GDM1 (cell line): Measurements from ENCODE around the gene SNRPN.
A peak's percentile ranks its signal among the peaks of the same experiment; 100 is the strongest.
"Not testable (repeated sequence)": the region's sequence is repeated elsewhere in the genome, so short reads cannot be mapped to it uniquely, and the experiment has no call there.

Experiments used
- DNase-seq: peaks from one replicate; lab custom pipeline; 2025; lab: John Stamatoyannopoulos, UW

Gene SNRPN

DNA sequence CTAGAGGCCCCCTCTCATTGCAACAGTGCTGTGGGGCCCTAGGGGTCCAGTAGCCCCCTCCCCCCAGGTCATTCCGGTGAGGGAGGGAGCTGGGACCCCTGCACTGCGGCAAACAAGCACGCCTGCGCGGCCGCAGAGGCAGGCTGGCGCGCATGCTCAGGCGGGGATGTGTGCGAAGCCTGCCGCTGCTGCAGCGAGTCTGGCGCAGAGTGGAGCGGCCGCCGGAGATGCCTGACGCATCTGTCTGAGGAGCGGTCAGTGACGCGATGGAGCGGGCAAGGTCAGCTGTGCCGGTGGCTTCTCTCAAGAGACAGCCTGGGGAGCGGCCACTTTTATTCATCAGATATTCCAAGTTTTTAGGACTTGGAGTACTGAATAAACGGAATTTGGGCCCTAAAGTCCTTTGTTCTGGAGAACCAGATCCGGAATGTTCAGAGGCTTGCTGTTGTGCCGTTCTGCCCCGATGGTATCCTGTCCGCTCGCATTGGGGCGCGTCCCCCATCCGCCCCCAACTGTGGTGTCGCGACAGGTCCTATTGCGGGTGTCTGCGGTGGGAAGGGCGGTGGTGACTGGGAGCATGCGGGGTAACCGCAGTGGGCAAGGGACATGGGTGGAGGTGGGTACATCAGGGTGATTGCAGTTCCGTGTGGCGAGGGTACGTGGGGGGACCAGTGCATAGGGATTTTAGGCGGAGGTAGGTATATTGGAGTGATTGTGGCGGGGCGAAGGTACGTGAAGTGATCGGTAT lies at the start of gene SNRPN, which contains the start of gene SNURF:
Gene SNRPN (plus strand): TSS at position 205 of the 748 bp plus-strand sequence. CDS start 19,467 bp downstream, outside the sequence.
Gene SNURF (plus strand): TSS at position 205 of the 748 bp plus-strand sequence. CDS start 62 bp downstream, at position 267.
- DNase-seq = peak; percentile 53

DNA sequence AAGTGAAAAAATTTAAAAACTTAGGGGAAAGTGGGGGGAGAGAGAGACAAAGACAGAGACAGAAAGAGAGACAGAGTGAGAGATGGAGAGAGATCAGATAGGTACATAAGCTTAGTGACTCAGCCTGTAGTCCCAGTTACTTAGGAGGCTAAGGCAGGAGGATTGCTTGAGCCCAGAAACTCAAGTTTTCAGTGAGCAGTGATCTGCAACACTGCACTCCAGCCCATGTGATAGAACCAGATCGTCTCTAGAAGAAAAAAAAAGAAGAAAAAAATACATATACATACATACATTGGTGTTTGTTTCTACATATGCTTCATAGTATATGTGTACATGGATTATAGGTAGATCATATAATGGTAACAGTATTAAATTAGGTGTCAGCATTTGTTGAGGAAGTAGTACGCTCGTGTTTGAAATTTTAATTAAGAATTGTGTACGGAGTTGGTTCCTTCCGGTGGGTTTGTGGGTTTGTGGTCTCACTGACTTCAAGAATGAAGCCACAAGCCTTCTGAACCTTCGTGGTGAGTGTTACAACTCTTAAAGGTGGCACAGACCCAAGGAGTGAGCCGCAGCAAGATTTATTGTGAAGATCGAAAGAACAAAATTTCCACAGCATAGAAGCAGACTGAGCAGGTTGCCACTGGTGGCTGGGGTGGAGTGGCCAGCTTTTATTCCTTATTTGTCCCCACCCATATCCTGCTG lies 38.3 kb upstream of the SNRPN start:
- DNase-seq = peak; percentile 47

GRCh38 chr15:24917431-24917830 lies 37.4 kb upstream of the SNRPN start:
- no peak for DNase-seq

- no peak for DNase-seq
These were observed 35.3 kb upstream of the SNRPN start for GRCh38 chr15:24919446-24919845.

- not testable (repeated sequence) for DNase-seq
These were observed 32.0 kb upstream of the SNRPN start for GRCh38 chr15:24922781-24923180.

GRCh38 chr15:24924153-24924552 lies 30.6 kb upstream of the SNRPN start:
- DNase-seq = no peak

GRCh38 chr15:24924621-24925020 lies 30.2 kb upstream of the SNRPN start:
- no peak for DNase-seq

- not testable (repeated sequence) for DNase-seq
These were observed 22.7 kb upstream of the SNRPN start for GRCh38 chr15:24931874-24932732.

- no peak for DNase-seq
These were observed 21.1 kb upstream of the SNRPN start for GRCh38 chr15:24933716-24934115.

- DNase-seq = not testable (repeated sequence)
These were observed 16.6 kb upstream of the SNRPN start for GRCh38 chr15:24938224-24938623.

GRCh38 chr15:24940236-24940635 lies 14.6 kb upstream of the SNRPN start:
- no peak for DNase-seq

- DNase-seq = no peak
These were observed 11.4 kb upstream of the SNRPN start for GRCh38 chr15:24943361-24943760.

DNA sequence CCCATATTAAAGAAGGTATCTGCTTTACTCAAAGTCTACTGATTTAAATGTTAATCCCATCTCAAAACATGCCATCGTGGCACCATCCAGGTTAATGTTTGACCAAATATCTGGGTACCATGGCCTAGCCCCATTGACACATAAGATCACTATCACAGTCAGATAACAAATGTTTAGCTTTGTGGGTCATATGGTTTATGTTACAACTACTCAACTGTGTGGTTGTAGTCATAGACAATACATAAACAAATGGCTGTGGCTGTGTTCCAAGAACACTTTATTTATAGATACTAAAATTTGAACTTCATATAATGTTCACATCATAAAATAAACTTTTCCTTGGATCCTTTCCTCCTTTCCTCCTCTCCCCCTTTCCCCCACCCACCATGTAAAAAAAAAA lies 9.8 kb upstream of the SNRPN start:
- no peak for DNase-seq

- no peak for DNase-seq
These were observed 9.1 kb upstream of the SNRPN start for GRCh38 chr15:24945711-24946110.

- DNase-seq = no peak
These were observed 6.3 kb upstream of the SNRPN start for GRCh38 chr15:24948495-24948894.

DNA sequence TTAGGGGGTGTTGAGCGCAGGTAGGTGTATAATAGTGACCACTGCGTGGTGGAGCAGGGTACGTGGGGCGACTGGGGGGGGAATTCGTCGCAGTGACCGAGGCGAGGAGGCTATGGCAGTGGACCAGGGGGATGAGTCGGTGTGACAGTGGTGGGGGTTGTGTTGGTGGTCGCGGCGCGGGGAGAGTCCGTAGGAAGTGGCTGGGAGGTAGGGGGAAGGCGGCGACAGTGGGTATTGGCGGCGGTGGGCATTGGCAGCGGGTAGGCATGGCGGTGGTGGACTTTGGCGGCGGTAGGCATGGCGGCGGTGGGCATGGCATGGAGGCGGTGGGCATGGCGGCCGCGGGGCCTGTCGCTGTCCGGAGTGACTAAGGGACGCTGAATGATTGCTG lies 739 bp downstream of the SNRPN start:
- DNase-seq = peak; percentile 0

DNA sequence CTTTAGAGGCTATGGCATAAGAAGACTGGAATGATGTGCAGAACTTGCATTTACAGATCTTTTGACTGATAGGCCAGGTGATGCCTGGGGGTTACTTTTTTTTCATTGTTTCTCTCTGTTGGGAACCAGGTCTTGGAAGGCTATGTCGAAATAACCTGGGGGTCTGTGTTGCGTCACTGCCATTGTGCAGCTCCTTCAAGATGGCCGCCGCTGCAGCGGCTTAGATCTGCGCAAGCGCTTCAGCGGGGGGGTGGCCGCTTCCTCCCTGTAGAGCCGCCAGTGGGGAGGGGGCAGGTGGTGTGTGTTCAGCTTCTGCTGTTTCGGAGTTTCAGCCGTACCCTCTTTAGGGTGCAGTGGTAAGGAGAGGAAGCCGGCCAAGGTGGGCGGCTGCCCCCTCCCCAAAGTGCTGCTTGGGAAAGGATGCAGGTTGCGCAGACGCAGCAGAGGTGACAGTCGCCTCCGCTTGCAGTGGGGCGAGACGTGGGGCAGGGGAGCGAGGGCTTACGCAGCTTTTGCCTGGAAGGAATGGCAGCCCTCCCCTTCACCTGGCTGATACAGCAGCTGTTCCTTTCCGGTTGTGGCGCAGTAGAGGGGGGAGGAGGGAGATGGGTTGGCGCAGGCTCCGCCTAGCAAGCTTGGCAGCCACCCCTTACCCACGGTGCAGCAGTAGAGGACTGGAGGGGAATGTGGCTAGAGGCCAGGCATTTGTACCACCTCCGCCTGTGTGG lies 1.5 kb downstream of the SNRPN start:
- DNase-seq = peak; percentile 75

GRCh38 chr15:24957691-24958090 lies 2.9 kb downstream of the SNRPN start:
- DNase-seq = no peak

DNA sequence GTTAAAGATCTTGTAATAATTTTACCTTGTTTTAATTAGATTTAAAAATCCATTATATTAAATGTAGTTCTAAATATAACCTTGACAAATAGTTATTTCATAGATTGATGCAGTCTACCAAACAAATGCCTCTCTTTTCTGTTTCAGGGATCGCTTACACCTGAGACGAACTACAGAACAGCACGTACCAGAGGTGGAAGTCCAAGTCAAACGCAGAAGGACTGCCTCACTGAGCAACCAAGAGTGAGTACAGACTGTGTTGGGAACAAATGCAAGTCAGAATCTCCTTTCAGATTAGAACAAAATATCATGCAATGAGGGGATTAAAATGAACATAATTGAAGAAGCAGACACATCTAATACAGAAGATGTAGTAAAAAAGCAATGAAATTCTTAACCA lies 7.2 kb downstream of the SNRPN start:
- DNase-seq = no peak

- DNase-seq = no peak
These were observed 8.1 kb downstream of the SNRPN start for GRCh38 chr15:24962880-24963279.

DNA sequence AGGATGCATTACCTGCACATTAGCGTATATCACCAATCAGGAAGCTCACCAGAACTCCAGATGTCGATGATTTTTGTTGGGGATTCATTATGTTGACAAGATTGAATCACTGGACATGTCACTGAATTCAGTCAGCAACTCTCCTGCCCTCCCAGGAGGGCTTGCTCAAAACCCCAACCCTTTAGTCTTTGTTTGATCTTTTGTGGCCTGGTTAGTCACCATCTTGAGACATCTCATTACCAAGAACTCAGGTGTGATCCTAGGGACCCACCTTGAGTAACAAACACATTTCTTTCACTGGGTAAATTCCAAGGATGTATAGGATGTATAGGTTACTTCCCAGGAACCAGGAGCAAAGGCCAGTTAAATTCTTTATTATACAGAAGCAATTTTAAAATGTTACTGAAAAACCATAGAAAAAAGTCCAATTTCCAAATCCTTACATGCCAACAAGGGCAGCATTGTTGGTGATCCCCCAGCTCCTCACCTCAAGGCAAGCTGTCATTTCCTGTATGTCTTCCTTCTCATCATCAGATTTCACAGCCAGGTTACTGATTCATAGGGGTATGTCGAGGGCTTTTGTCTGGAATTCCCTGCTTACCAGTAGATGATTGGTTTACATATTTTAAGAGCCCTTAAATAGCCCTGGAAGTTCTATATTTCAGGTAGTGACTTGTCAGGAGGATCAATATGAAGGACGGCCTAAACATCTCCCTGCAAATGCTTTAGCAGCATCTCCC lies 11.7 kb downstream of the SNRPN start:
- DNase-seq = no peak
